Trophoblast cell (in vitro differentiated cells and primary cell): Measurements from ENCODE around the gene EFHC1.

Experiments used
- DNase-seq, 2 donors: peaks; one replicate each; pipeline ENCODE4 v3.0.0-alpha.2; 2016
- H2AFZ ChIP-seq: 2 replicates; pipeline ENCODE4 v1.6.1; 2013; ENCODE audit warnings: low read length, moderate library complexity, mild to moderate bottlenecking; ENCODE audit not compliant: insufficient read depth, poor library complexity
- H2AK5ac ChIP-seq: 2 replicates; pipeline ENCODE4 v1.6.1; 2013; ENCODE audit warnings: mild to moderate bottlenecking, low read length
- H2BK120ac ChIP-seq: 2 replicates; pipeline ENCODE4 v1.6.1; 2013; ENCODE audit warnings: low read length, mild to moderate bottlenecking, moderate library complexity; ENCODE audit not compliant: insufficient read depth, poor library complexity
- H2BK12ac ChIP-seq: 2 replicates; pipeline ENCODE4 v1.6.1; 2013; ENCODE audit warnings: mild to moderate bottlenecking, low read length, moderate library complexity
- H2BK5ac ChIP-seq: 2 replicates; pipeline ENCODE4 v1.6.1; 2013; ENCODE audit warnings: low read length, low read depth, moderate library complexity, mild to moderate bottlenecking; ENCODE audit not compliant: poor library complexity
- H3K14ac ChIP-seq: 2 replicates; pipeline ENCODE4 v1.6.1; 2013; ENCODE audit warnings: mild to moderate bottlenecking, low read length
- H3K18ac ChIP-seq: 2 replicates; pipeline ENCODE4 v1.6.1; 2013; ENCODE audit warnings: mild to moderate bottlenecking, low read length
- H3K23ac ChIP-seq: 2 replicates; pipeline ENCODE4 v1.6.1; 2013; ENCODE audit warnings: low read length
- H3K27ac ChIP-seq: 2 replicates; pipeline ENCODE4 v1.5.1; 2013; ENCODE audit warnings: low read depth, mild to moderate bottlenecking, inconsistent platforms, low read length, moderate library complexity
- H3K27me3 ChIP-seq: 2 replicates; pipeline ENCODE4 v1.6.1; 2013; ENCODE audit warnings: inconsistent platforms, mild to moderate bottlenecking, low read length, moderate library complexity; ENCODE audit not compliant: insufficient read depth
- H3K36me3 ChIP-seq, 2 experiments: 1 replicate in 1 of 2; 2 replicates in 1 of 2; pipeline ENCODE4 v1.6.1; 2013; ENCODE audit warnings: low read length in 2 of 2, mild to moderate bottlenecking in 2 of 2, moderate library complexity in 1 of 2; ENCODE audit not compliant: insufficient read depth in 2 of 2, control insufficient read depth in 1 of 2
- H3K4ac ChIP-seq: 2 replicates; pipeline ENCODE4 v1.6.1; 2013; ENCODE audit warnings: low read depth, mild to moderate bottlenecking, low read length, moderate library complexity
- H3K4me1 ChIP-seq, 2 experiments: 1 replicate in 1 of 2; 2 replicates in 1 of 2; pipeline ENCODE4 v1.6.1; 2013; ENCODE audit warnings: low read length in 2 of 2, mild to moderate bottlenecking in 2 of 2, moderate library complexity in 1 of 2; ENCODE audit not compliant: insufficient read depth in 2 of 2, control insufficient read depth in 1 of 2
- H3K4me2 ChIP-seq: 2 replicates; pipeline ENCODE4 v1.6.1; 2013; ENCODE audit warnings: inconsistent platforms, mild to moderate bottlenecking, low read length, moderate library complexity
- H3K4me3 ChIP-seq: 2 replicates; pipeline ENCODE4 v1.5.1; 2013; ENCODE audit warnings: mild to moderate bottlenecking, low read depth, low read length, inconsistent platforms
- H3K79me1 ChIP-seq: one replicate; pipeline ENCODE4 v1.6.1; 2013; ENCODE audit warnings: low read length
- H3K79me2 ChIP-seq: 2 replicates; pipeline ENCODE4 v1.6.1; 2013; ENCODE audit warnings: low read length, mild to moderate bottlenecking; ENCODE audit not compliant: control insufficient read depth, insufficient read depth, poor library complexity
- H3K9ac ChIP-seq: 2 replicates; pipeline ENCODE4 v1.6.1; 2013; ENCODE audit warnings: mild to moderate bottlenecking, low read length
- H3K9me3 ChIP-seq: 2 replicates; pipeline ENCODE4 v1.6.1; 2013; ENCODE audit warnings: low read depth, mild to moderate bottlenecking, control low read depth, inconsistent platforms, low read length; ENCODE audit not compliant: insufficient read depth
- H4K12ac ChIP-seq: 2 replicates; pipeline ENCODE4 v1.6.1; 2013; ENCODE audit warnings: low read depth, mild to moderate bottlenecking, low read length, moderate library complexity
- H4K8ac ChIP-seq: 2 replicates; pipeline ENCODE4 v1.6.1; 2013; ENCODE audit warnings: low read depth, mild to moderate bottlenecking, low read length, moderate library complexity
- H4K91ac ChIP-seq: one replicate; pipeline ENCODE4 v1.6.1; 2013; ENCODE audit warnings: low read depth, mild to moderate bottlenecking, low read length, moderate library complexity
- WGBS: extraction: QIAGEN DNeasy Blood & Tissue Kit; methylation state at CpG from one replicate; pipeline ENCODE4 v1.1.7; 2013; ENCODE audit warnings: missing lambda C conversion rate; ENCODE audit not compliant: insufficient read length, insufficient coverage; ENCODE audit errors: extremely low coverage; 5-methylcytosine and 5-hydroxymethylcytosine counted together

Gene EFHC1

DNA sequence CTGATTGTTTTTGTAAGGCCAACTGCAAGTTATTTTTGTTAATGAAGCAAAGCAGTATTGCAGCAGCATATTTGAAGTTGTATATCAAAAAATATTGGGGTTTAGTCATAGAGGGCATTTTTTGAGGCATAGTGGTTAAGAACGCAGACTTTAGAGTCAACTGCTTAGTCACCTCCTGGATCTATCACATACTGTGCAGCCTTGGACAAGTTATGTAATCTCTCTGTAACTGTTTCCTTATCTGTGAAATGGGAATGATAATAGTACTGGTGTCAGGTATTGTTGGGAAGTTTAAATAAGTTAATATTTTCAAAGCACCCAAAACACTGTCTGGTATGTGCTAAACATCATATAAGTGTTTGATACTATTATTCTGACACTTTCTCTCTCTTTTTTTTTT lies 27.2 kb upstream of the EFHC1 start:
- H3K27ac ChIP-seq, result no peak overlapping the region
- H2BK5ac ChIP-seq, result no peak overlapping the region
- no peaks in the 10 kb centered on the region for H3K79me1 ChIP-seq
- H3K14ac ChIP-seq, result no peak overlapping the region
- H2BK120ac ChIP-seq, result no peak overlapping the region
- no peak overlapping the region for H3K4me2 ChIP-seq
- H2AFZ ChIP-seq, result no peak overlapping the region
- H3K18ac ChIP-seq, result no peak overlapping the region
- no peak overlapping the region for H3K4me3 ChIP-seq
- H3K9me3 ChIP-seq, result no peaks in the 10 kb centered on the region
- no peaks in the 10 kb centered on the region for H3K27me3 ChIP-seq
- no peak overlapping the region for H3K9ac ChIP-seq
- no peak overlapping the region for H4K12ac ChIP-seq
- no peak overlapping the region for H2AK5ac ChIP-seq
- no peaks in the 10 kb centered on the region for H3K79me2 ChIP-seq
- no peak overlapping the region for H4K91ac ChIP-seq
- no peak overlapping the region for H4K8ac ChIP-seq
- H2BK12ac ChIP-seq, result no peak overlapping the region
- WGBS, result no CpG with 5 or more reads among the region's 1 CpG
- H3K4ac ChIP-seq, result no peak overlapping the region
- no peak overlapping the region for H3K23ac ChIP-seq
- H3K4me1 ChIP-seq, result peaks cover 3 to 4% of the 10 kb centered on the region in 2 experiments
- DNase-seq, result peak in 1 of 2 donors; percentile 55
- peaks cover 5 to 7% of the 10 kb centered on the region in 2 experiments for H3K36me3 ChIP-seq

DNA sequence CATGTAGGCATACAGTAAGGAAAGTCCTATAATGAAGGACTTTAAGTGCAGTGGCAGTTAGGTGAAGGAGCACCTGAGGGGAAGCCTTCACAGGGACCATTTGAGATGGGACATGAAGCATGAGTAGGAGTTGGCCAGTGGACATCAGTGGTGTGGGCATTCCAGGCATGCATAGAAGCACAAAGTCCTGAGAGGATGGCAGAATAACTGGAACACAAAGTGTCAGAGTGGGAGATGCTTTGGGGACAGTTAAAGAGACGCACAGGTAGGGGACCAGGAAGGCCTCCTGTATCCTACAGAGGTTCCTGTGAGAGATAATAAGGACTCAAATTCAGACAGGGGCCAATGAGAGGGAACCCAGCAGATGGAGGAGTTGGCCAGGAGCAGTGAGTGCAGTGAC lies 26.4 kb upstream of the EFHC1 start:
- no peak for DNase-seq
- Histone ChIP-seq H2BK12ac (no peak overlapping the region), H2AFZ (no peak overlapping the region), H3K79me2 (no peaks in the 10 kb centered on the region), H3K4me3 (no peak overlapping the region), H3K18ac (no peak overlapping the region), H3K4me2 (no peak overlapping the region), H3K27me3 (no peaks in the 10 kb centered on the region), H4K8ac (no peak overlapping the region), H2BK5ac (no peak overlapping the region), H3K23ac (no peak overlapping the region), H3K9me3 (no peaks in the 10 kb centered on the region), H3K36me3 (peaks cover 5 to 7% of the 10 kb centered on the region in 2 experiments), H2AK5ac (no peak overlapping the region), H3K9ac (no peak overlapping the region), H3K4ac (no peak overlapping the region), H2BK120ac (no peak overlapping the region), H3K27ac (no peak overlapping the region), H3K79me1 (no peaks in the 10 kb centered on the region), H3K14ac (no peak overlapping the region), H4K12ac (no peak overlapping the region), H4K91ac (no peak overlapping the region), H3K4me1 (peaks cover 3 to 4% of the 10 kb centered on the region in 2 experiments)
- no CpG with 5 or more reads among the region's 1 CpG for WGBS

DNA sequence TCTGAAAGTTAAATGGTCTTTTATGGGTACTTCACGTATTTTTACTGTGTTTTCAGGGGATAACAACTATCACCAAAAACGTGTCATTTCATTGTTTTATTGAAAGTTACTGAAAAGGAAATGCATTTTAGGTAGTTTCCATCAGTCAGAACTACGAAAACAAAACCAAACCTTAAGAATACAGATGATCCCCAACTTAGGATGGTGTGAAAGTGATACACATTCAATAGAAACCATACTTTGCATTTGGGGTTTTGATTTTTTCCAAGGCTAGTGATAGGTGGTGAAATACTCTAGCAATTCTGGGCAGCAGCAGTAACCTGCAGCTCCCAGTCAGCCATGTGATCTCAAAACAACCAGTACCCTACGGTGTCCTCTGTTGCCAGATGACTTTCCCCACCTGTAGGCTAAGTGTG lies 25.9 kb upstream of the EFHC1 start:
- Histone ChIP-seq H4K91ac (no peak overlapping the region), H4K8ac (no peak overlapping the region), H3K23ac (no peak overlapping the region), H2AFZ (no peak overlapping the region), H3K14ac (no peak overlapping the region), H3K18ac (no peak overlapping the region), H3K79me2 (no peaks in the 10 kb centered on the region), H3K27me3 (no peaks in the 10 kb centered on the region), H3K36me3 (peaks cover 5 to 7% of the 10 kb centered on the region in 2 experiments), H2BK120ac (no peak overlapping the region), H3K4me2 (no peak overlapping the region), H3K9ac (no peak overlapping the region), H3K4me1 (peaks cover 3 to 4% of the 10 kb centered on the region in 2 experiments), H3K4me3 (no peak overlapping the region), H3K4ac (no peak overlapping the region), H2AK5ac (no peak overlapping the region), H2BK12ac (no peak overlapping the region), H3K9me3 (no peaks in the 10 kb centered on the region), H3K27ac (no peak overlapping the region), H3K79me1 (no peaks in the 10 kb centered on the region), H2BK5ac (no peak overlapping the region), H4K12ac (no peak overlapping the region)
- WGBS, result no CpG with 5 or more reads among the region's 4 CpGs
- no peak for DNase-seq

DNA sequence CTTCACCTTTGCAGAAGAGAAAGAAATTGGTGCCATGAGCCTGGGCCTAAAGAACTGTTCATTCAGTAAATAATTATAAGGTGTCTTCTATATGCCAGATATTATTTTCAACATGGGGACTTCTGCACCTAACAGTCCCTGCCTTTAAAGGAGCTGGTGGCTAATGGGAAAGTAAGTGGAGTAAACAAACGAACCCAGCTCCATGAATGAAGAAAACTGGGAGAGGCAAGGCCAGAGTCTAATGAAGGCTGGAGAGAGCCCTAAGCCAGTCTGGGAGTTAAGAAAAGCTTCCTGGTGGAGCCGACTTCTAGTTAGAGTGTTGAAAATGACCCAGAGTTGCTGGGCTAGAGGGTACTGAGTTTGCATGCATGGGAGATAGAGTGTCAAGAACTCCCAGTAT lies 24.2 kb upstream of the EFHC1 start:
- no peak for DNase-seq
- Histone ChIP-seq H3K27me3 (no peaks in the 10 kb centered on the region), H3K4me2 (no peak overlapping the region), H4K91ac (no peak overlapping the region), H2AFZ (no peak overlapping the region), H3K27ac (no peak overlapping the region), H3K9ac (no peak overlapping the region), H2AK5ac (no peak overlapping the region), H3K23ac (no peak overlapping the region), H3K79me2 (no peaks in the 10 kb centered on the region), H2BK12ac (no peak overlapping the region), H4K12ac (no peak overlapping the region), H3K4me3 (no peak overlapping the region), H2BK120ac (no peak overlapping the region), H3K4ac (no peak overlapping the region), H3K79me1 (no peaks in the 10 kb centered on the region), H4K8ac (no peak overlapping the region), H2BK5ac (no peak overlapping the region), H3K36me3 (peaks cover 5 to 7% of the 10 kb centered on the region in 2 experiments), H3K18ac (no peak overlapping the region), H3K14ac (no peak overlapping the region), H3K9me3 (no peaks in the 10 kb centered on the region), H3K4me1 (peaks cover 3 to 4% of the 10 kb centered on the region in 2 experiments)
- no CpG with 5 or more reads among the region's 2 CpGs for WGBS
